ENCODE data around the gene SOCS7. TPM values are rescaled to one million over a fixed set of nuclear protein-coding genes. Genes with fewer than 3 reads are reported as not detected.

Gene SOCS7
- total and polyA plus RNA-seq, 2 experiments from 2014 or later: 5.0 to 29.2 TPM

DNA sequence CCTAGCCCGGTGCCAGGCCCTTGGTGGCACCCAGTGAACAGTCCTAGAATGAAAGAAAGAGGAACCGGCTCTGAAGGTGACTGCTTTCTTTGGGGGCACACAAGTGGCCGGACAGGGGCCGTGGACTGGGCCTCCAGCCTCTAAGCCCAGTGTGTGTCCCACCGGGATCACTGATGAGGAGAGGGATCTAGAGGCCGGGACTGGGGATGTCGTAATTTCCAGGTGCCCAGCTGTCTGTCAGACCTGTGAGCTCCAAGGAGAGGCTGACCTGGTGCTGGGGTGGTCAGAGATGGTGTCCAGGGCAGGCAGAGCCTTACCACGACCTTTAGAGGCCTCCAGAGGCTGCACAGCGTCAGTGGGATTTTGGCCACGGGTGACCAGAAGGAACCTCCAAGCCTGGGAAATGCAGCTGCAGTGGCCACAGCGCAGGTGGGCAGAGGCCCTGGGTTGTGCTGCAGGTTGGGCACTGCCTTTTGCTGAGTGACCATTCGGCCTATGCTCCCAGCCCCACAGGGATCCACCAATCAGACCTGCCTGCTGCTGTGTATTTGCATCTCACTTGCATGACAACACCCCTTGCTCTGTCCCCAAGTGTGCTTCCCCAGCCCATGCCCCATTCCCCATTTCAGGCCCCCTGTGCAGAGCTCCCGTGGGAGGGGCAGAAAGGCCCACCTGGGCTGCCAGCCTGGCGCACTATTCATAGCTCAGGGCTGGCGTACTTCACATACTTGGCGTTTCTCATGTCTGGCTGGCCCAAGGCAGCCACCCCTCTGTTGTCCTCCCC lies 89.2 kb downstream of the SOCS7 start (continued):
- no peak for TF ChIP-seq REST (IDR thresholded peaks at IDR 0.05; ENCODE audit: unreplicated experiment)
- TF ChIP-seq EZH2 (IDR thresholded peaks at IDR 0.05; ENCODE audit: low read depth, unreplicated experiment): no peak
- TF ChIP-seq EZH2phosphoT487 (IDR thresholded peaks at IDR 0.05; ENCODE audit: unreplicated experiment): no peak
- TF ChIP-seq ZNF331 (CRISPR knock-in tag; IDR thresholded peaks at IDR 0.05; ENCODE audit: low read depth): no peak
- TF ChIP-seq, protein P1, sequence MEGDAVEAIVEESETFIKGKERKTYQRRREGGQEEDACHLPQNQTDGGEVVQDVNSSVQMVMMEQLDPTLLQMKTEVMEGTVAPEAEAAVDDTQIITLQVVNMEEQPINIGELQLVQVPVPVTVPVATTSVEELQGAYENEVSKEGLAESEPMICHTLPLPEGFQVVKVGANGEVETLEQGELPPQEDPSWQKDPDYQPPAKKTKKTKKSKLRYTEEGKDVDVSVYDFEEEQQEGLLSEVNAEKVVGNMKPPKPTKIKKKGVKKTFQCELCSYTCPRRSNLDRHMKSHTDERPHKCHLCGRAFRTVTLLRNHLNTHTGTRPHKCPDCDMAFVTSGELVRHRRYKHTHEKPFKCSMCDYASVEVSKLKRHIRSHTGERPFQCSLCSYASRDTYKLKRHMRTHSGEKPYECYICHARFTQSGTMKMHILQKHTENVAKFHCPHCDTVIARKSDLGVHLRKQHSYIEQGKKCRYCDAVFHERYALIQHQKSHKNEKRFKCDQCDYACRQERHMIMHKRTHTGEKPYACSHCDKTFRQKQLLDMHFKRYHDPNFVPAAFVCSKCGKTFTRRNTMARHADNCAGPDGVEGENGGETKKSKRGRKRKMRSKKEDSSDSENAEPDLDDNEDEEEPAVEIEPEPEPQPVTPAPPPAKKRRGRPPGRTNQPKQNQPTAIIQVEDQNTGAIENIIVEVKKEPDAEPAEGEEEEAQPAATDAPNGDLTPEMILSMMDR (conservative IDR thresholded peaks at IDR 0.05; ENCODE audit: low read depth in 2 of 2): no peak
- no peak for TF ChIP-seq JUNB (IDR thresholded peaks at IDR 0.05; ENCODE audit: unreplicated experiment)
- TF ChIP-seq STAT1 (IDR thresholded peaks at IDR 0.05; ENCODE audit: unreplicated experiment): no peak
- TF ChIP-seq POLR2AphosphoS5 (IDR thresholded peaks at IDR 0.05; ENCODE audit: low read depth): no peak

- Histone ChIP-seq H3K79me2 (replicated peaks; ENCODE audit: insufficient read depth) (peaks cover 80% of the 10 kb centered on the region), H3K9me2 (ENCODE audit: insufficient read depth) (no peaks in the 10 kb centered on the region), H3K27me3 (ENCODE audit: insufficient read depth) (no peaks in the 10 kb centered on the region), H4K20me1 (replicated peaks; ENCODE audit: insufficient read depth) (peaks cover 4% of the 10 kb centered on the region; the same call in 1 of the 2 replicates), H3K27ac (ENCODE audit: low read depth) (peak overlapping the region; percentile 91), H2AFZ (no peak overlapping the region), H3F3A (replicated peaks; ENCODE audit: low read depth) (peaks cover 19% of the 10 kb centered on the region), H3K4me2 (peak overlapping the region; percentile 71), H3K4me1 (ENCODE audit: insufficient read depth) (peaks cover 57% of the 10 kb centered on the region), H3K36me3 (ENCODE audit: insufficient read depth) (no peaks in the 10 kb centered on the region; the same call in 1 of the 2 replicates), H3K4me3 (peak overlapping the region; percentile 22; the same call in 1 of the 2 replicates)
- ATAC-seq (no peak; the same call in 2 of the 3 replicates), DNase-seq (ENCODE audit: low spot score) (no peak)
- H3K27me3 Mint-ChIP-seq (ENCODE audit: insufficient read depth, low read depth, poor library complexity): peaks cover 23% of the 10 kb centered on the region
- H3K4me3 Mint-ChIP-seq: peak overlapping the region; percentile 6; the same call in 2 of the 3 replicates
- H3K9me3 Mint-ChIP-seq: no peaks in the 10 kb centered on the region; the same call in 2 of the 3 replicates
- H3K36me3 Mint-ChIP-seq (ENCODE audit: low read depth): peaks cover 32% of the 10 kb centered on the region
- peak overlapping the region; percentile 92 for H3K27ac Mint-ChIP-seq
- H3K4me1 Mint-ChIP-seq: peaks cover 62% of the 10 kb centered on the region
- TF ChIP-seq, protein P1 (conservative IDR thresholded peaks at IDR 0.05; ENCODE audit: low read depth in 2 of 2): no peak
- TF ChIP-seq ZNF114 (CRISPR knock-in tag; IDR thresholded peaks at IDR 0.05): no peak
- TF ChIP-seq EZH2 (IDR thresholded peaks at IDR 0.05; ENCODE audit: low read depth, unreplicated experiment): no peak
- no peak for TF ChIP-seq ETS1 (IDR thresholded peaks at IDR 0.05)
- no peak for TF ChIP-seq EZH2phosphoT487 (IDR thresholded peaks at IDR 0.05; ENCODE audit: unreplicated experiment)
- TF ChIP-seq JUNB (IDR thresholded peaks at IDR 0.05; ENCODE audit: unreplicated experiment): no peak
- TF ChIP-seq STAT1 (IDR thresholded peaks at IDR 0.05; ENCODE audit: unreplicated experiment): no peak
- TF ChIP-seq REST (IDR thresholded peaks at IDR 0.05; ENCODE audit: unreplicated experiment): no peak
- no peak for TF ChIP-seq CREB1 (CRISPR knock-in tag; IDR thresholded peaks at IDR 0.05; ENCODE audit: low read depth)
Observed at GRCh38 chr17:38441429-38442061, 89.9 kb downstream of the SOCS7 start.
